ENCODE measurements around the gene ANK2. TPM values are rescaled to one million over a fixed set of nuclear protein-coding genes. Genes with fewer than 3 reads are reported as not detected.

ANK2 gene
- total RNA-seq, 1 donor from 2014 or later = 14.0 TPM

- no peak for DNase-seq
- Histone ChIP-seq H3K27ac (no peak overlapping the region), H3K4me3 (no peak overlapping the region), H3K36me3 (no peaks in the 10 kb centered on the region), H3K4me1 (no peaks in the 10 kb centered on the region), H3K9me3 (no peaks in the 10 kb centered on the region), H3K27me3 (ENCODE audit: low read depth) (no peaks in the 10 kb centered on the region)
- intact Hi-C loops (cut with DNase I) = no loop called here
- ATAC-seq = no peak
- no peak for TF ChIP-seq CTCF (IDR thresholded peaks at IDR 0.05)
Measured at GRCh38 chr4:113109106-113109718, 59.8 kb downstream of the ANK2 start.

- H3K27ac ChIP-seq = no peak overlapping the region
- TF ChIP-seq CTCF (IDR thresholded peaks at IDR 0.05) = no peak
- DNase-seq = no peak
- intact Hi-C loops (cut with DNase I) = no loop called here
- H3K9me3 ChIP-seq = no peaks in the 10 kb centered on the region
- no peak for ATAC-seq
- no peaks in the 10 kb centered on the region for H3K36me3 ChIP-seq
- no peaks in the 10 kb centered on the region for H3K4me1 ChIP-seq
- no peaks in the 10 kb centered on the region for H3K27me3 ChIP-seq (ENCODE audit: low read depth)
- no peak overlapping the region for H3K4me3 ChIP-seq
Measured at GRCh38 chr4:113112338-113112978, 63.0 kb downstream of the ANK2 start.

GRCh38 chr4:113113151-113113550 lies 63.7 kb downstream of the ANK2 start:
- H3K4me3 ChIP-seq = no peak overlapping the region
- no peaks in the 10 kb centered on the region for H3K4me1 ChIP-seq
- H3K27me3 ChIP-seq (ENCODE audit: low read depth) = no peaks in the 10 kb centered on the region
- no peak for TF ChIP-seq CTCF (IDR thresholded peaks at IDR 0.05)
- intact Hi-C loops (cut with DNase I) = no loop called here
- no peak overlapping the region for H3K27ac ChIP-seq
- H3K36me3 ChIP-seq = no peaks in the 10 kb centered on the region
- DNase-seq (no peak), ATAC-seq (no peak)
- H3K9me3 ChIP-seq = no peaks in the 10 kb centered on the region

GRCh38 chr4:113114884-113115283 lies 65.4 kb downstream of the ANK2 start:
- Histone ChIP-seq H3K27me3 (ENCODE audit: low read depth) (no peaks in the 10 kb centered on the region), H3K9me3 (no peaks in the 10 kb centered on the region), H3K36me3 (no peaks in the 10 kb centered on the region), H3K4me1 (no peaks in the 10 kb centered on the region), H3K4me3 (no peak overlapping the region), H3K27ac (no peak overlapping the region)
- TF ChIP-seq CTCF (IDR thresholded peaks at IDR 0.05) = no peak
- intact Hi-C loops (cut with DNase I) = no loop called here
- ATAC-seq = no peak
- DNase-seq = no peak

GRCh38 chr4:113116414-113117357 lies 67.2 kb downstream of the ANK2 start:
- ATAC-seq (no peak), DNase-seq (no peak)
- Histone ChIP-seq H3K27ac (no peak overlapping the region), H3K4me3 (no peak overlapping the region), H3K27me3 (ENCODE audit: low read depth) (no peaks in the 10 kb centered on the region), H3K4me1 (no peaks in the 10 kb centered on the region), H3K9me3 (no peaks in the 10 kb centered on the region), H3K36me3 (no peaks in the 10 kb centered on the region)
- no peak for TF ChIP-seq CTCF (IDR thresholded peaks at IDR 0.05)
- intact Hi-C loops (cut with DNase I) = no loop called here
